Osteocyte (in vitro differentiated cells): ENCODE measurements around the gene COG7. TPM values are rescaled to one million over a fixed set of nuclear protein-coding genes. Genes with fewer than 3 reads are reported as not detected.

ENCODE experiments used
- DNase-seq: peaks from one replicate; pipeline ENCODE4 v3.0.0; 2021; ENCODE audit warnings: mixed read lengths; ENCODE audit not compliant: unreplicated experiment; ENCODE audit errors: extremely low spot score
- H3K27ac Mint-ChIP-seq: one replicate; pipeline ENCODE4 v1.8.0; 2021; ENCODE audit warnings: mild to moderate bottlenecking, mixed read lengths; ENCODE audit not compliant: unreplicated experiment
- H3K27me3 Mint-ChIP-seq: one replicate; pipeline ENCODE4 v1.8.0; 2021; ENCODE audit warnings: mixed read lengths; ENCODE audit not compliant: unreplicated experiment
- H3K36me3 Mint-ChIP-seq: one replicate; pipeline ENCODE4 v1.8.0; 2021; ENCODE audit warnings: mixed read lengths; ENCODE audit not compliant: unreplicated experiment
- H3K4me1 Mint-ChIP-seq: one replicate; pipeline ENCODE4 v1.8.0; 2021; ENCODE audit warnings: mixed read lengths; ENCODE audit not compliant: unreplicated experiment
- H3K4me3 Mint-ChIP-seq: one replicate; pipeline ENCODE4 v1.8.0; 2021; ENCODE audit warnings: mild to moderate bottlenecking, moderate library complexity, mixed read lengths; ENCODE audit not compliant: unreplicated experiment
- H3K9me3 Mint-ChIP-seq: one replicate; pipeline ENCODE4 v1.8.0; 2021; ENCODE audit warnings: mixed read lengths; ENCODE audit not compliant: unreplicated experiment
- CTCF ChIP-seq: fragments of 200-600 bp; sonication (generic); IDR thresholded peaks from 2 replicates; pipeline ENCODE4 v1.5.0; 2021; ENCODE audit warnings: antibody characterized with exemption, mild to moderate bottlenecking, moderate library complexity
- total RNA-seq: library from RNA; stranded (reverse); gene quantifications from 2 replicates; pipeline ENCODE4 v1.2.1, GENCODE V29; 2021

Gene COG7
- total RNA-seq, 1 donor from 2014 or later: 25.4 TPM

DNA sequence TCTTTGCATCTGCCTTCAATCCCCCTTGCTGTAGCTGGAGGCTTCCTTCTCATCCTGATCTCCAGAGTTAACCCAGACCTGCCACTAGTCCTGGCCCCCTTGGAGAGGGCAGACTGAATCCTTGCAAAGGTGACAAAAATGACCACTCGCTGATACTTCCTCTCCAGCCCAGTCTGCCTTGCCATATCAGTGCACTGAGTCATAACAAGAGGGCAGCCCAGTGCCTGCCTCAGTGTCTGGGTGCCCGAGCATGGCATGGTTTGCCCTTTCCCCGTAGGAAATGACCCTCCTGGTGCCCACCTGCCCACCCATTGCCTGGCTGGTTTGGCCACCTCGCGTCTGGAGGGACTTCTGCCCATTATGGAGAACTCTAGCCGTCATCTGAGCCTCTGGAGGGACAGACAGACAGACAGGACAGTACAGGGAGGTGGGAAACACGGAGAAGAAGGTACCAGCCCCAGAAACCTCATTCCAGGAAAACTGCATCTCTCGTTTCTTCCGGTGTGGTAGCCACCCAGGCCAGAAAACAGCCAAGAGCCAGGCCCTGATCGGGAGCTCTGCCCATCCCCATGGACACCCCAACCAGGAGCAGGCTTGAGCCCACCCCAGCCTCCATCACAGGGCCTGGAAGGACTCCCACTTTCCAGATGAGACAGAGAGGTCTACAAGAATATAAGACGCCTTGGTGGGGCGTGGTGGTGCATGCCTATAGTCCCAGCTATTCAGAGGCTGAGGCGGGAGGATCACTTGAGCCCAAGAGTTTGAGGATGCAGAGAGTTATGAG, 79.4 kb downstream of the COG7 start:
- H3K27ac Mint-ChIP-seq: no peak overlapping the region
- peaks cover 10% of the 10 kb centered on the region for H3K27me3 Mint-ChIP-seq
- H3K4me1 Mint-ChIP-seq: no peaks in the 10 kb centered on the region
- no peak for DNase-seq
- TF ChIP-seq CTCF: no peak
- H3K4me3 Mint-ChIP-seq: no peak overlapping the region
- H3K9me3 Mint-ChIP-seq: no peaks in the 10 kb centered on the region
- no peaks in the 10 kb centered on the region for H3K36me3 Mint-ChIP-seq

GRCh38 chr16:23371368-23371767, 81.6 kb downstream of the COG7 start:
- no peak for DNase-seq
- no peaks in the 10 kb centered on the region for H3K36me3 Mint-ChIP-seq
- H3K4me3 Mint-ChIP-seq: no peak overlapping the region
- no peaks in the 10 kb centered on the region for H3K4me1 Mint-ChIP-seq
- H3K27me3 Mint-ChIP-seq: peaks cover 8% of the 10 kb centered on the region
- H3K9me3 Mint-ChIP-seq: no peaks in the 10 kb centered on the region
- TF ChIP-seq CTCF: no peak
- H3K27ac Mint-ChIP-seq: no peak overlapping the region

DNA sequence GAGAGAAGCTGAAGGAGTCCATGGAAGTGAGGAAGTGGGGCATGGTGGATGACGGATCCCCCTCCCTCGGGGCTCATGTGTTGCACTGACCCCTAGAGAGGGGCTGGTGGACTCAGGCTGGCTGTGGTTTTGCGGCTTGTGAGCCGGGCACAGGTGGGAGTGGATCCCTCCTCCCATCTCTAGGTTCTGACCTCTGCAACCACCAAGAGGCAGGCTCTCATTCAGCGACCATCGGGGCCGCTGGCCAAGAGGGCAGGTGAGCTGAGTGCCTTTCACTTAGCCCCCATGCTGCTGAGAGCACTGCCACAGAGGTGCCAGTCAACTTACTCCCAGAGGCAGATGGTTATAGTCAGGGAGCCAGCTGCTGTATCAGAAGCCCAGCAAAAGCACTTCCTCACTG, 83.6 kb downstream of the COG7 start:
- Mint-ChIP-seq H3K27me3 (peaks cover 8% of the 10 kb centered on the region), H3K4me1 (no peaks in the 10 kb centered on the region), H3K4me3 (no peak overlapping the region), H3K9me3 (no peaks in the 10 kb centered on the region), H3K27ac (no peak overlapping the region), H3K36me3 (no peaks in the 10 kb centered on the region)
- DNase-seq: no peak
- no peak for TF ChIP-seq CTCF

DNA sequence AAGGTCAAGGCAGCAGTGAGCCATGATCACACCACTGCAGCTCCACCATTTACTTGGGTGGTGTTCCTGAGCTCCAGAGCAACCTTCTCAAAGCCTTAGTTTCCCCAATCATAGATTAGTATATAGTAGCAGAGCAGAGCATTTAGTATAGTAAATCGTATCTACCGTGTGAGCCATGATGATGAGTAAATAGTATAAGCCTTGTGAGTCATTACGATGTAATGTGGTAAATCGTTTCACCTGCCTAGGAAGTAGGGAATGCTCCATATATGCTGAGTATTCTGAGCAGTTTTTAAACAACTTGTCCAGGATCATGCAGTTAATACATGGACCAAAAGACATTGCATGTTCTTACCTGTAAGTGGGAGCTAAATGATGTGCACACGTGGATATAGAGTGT, 84.5 kb downstream of the COG7 start:
- TF ChIP-seq CTCF: no peak
- H3K4me3 Mint-ChIP-seq: no peak overlapping the region
- no peaks in the 10 kb centered on the region for H3K36me3 Mint-ChIP-seq
- no peak overlapping the region for H3K27ac Mint-ChIP-seq
- no peaks in the 10 kb centered on the region for H3K9me3 Mint-ChIP-seq
- H3K4me1 Mint-ChIP-seq: no peaks in the 10 kb centered on the region
- H3K27me3 Mint-ChIP-seq: peaks cover 8% of the 10 kb centered on the region
- no peak for DNase-seq

DNA sequence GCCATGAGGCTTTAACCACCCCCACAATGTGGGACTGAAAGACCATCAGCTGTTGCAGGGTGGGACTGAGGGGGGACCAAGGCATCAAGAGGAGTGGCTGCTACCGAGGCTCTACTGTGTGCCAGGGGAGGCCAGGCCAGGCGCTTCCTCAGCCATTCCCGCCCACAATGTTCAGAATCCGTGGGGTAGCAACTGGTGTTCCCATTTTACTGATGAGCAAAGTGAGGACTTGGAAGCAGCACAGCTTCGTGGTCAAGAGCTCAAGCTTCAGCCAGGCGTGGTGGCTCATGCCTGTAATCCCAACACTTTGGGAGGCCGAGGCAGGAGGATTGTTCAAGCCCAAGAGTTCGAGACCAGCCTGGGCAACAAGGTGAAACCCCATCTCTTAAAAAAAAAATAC, 85.0 kb downstream of the COG7 start:
- no peak for DNase-seq
- Mint-ChIP-seq H3K36me3 (no peaks in the 10 kb centered on the region), H3K4me1 (no peaks in the 10 kb centered on the region), H3K9me3 (no peaks in the 10 kb centered on the region), H3K27me3 (peaks cover 6% of the 10 kb centered on the region), H3K4me3 (no peak overlapping the region), H3K27ac (no peak overlapping the region)
- TF ChIP-seq CTCF: no peak
